HEK293T (cell line): ENCODE results near the gene GABRA4.

Experiments used
- CTCF ChIA-PET: fragments of 350-600 bp; formaldehyde crosslinking; extraction: SDS; loops from one replicate; lab custom pipeline; 2021; ENCODE audit warnings: antibody characterized with exemption, inconsistent platforms; lab: Yijun Ruan, JAX
- POLR2A ChIA-PET: fragments of 350-600 bp; formaldehyde crosslinking; extraction: SDS; loops from one replicate; lab custom pipeline; 2020; ENCODE audit warnings: antibody characterized with exemption, inconsistent platforms; lab: Yijun Ruan, JAX
- DNase-seq: peaks from one replicate; pipeline ENCODE4 v3.0.0; 2012; ENCODE audit warnings: mixed read lengths; ENCODE audit errors: extremely low spot score
- ARNT ChIP-seq: fragments of 450-650 bp; IDR thresholded peaks from 2 replicates; pipeline ENCODE4 v1.6.1; 2017; ENCODE audit warnings: mild to moderate bottlenecking
- BHLHE40 ChIP-seq: fragments of 450-650 bp; IDR thresholded peaks from 2 replicates; pipeline ENCODE4 v1.6.1; 2016; ENCODE audit warnings: mild to moderate bottlenecking, moderate library complexity, borderline replicate concordance
- CTBP1 ChIP-seq: fragments of 450-650 bp; IDR thresholded peaks from 2 replicates; pipeline ENCODE4 v1.6.1; 2016; ENCODE audit warnings: borderline replicate concordance
- ELF4 ChIP-seq: fragments of 450-650 bp; IDR thresholded peaks from 2 replicates; pipeline ENCODE4 v1.6.1; 2017; ENCODE audit warnings: antibody characterized with exemption
- FOXA1 ChIP-seq: fragments of 450-650 bp; IDR thresholded peaks from 2 replicates; pipeline ENCODE4 v1.6.1; 2016; ENCODE audit warnings: mild to moderate bottlenecking
- FOXK2 ChIP-seq: fragments of 450-650 bp; IDR thresholded peaks from 2 replicates; pipeline ENCODE4 v1.6.1; 2016; ENCODE audit warnings: mild to moderate bottlenecking
- FOXM1 ChIP-seq: fragments of 450-650 bp; IDR thresholded peaks from 2 replicates; pipeline ENCODE4 v1.6.1; 2017; ENCODE audit warnings: mild to moderate bottlenecking, borderline replicate concordance
- HDGF ChIP-seq: fragments of 450-650 bp; IDR thresholded peaks from 2 replicates; pipeline ENCODE4 v1.6.1; 2017; ENCODE audit warnings: antibody characterized with exemption, borderline replicate concordance
- L3MBTL2 ChIP-seq: fragments of 450-650 bp; conservative IDR thresholded peaks from 2 replicates; pipeline ENCODE4 v1.6.1; 2016; ENCODE audit warnings: mild to moderate bottlenecking
- LEF1 ChIP-seq: fragments of 450-650 bp; IDR thresholded peaks from 2 replicates; pipeline ENCODE4 v1.6.1; 2017; ENCODE audit warnings: mild to moderate bottlenecking, borderline replicate concordance
- NFRKB ChIP-seq: fragments of 450-650 bp; IDR thresholded peaks from 2 replicates; pipeline ENCODE4 v1.6.1; 2016; ENCODE audit warnings: mild to moderate bottlenecking, moderate library complexity
- SP1 ChIP-seq: fragments of 450-650 bp; IDR thresholded peaks from 2 replicates; pipeline ENCODE4 v1.6.1; 2017
- SUZ12 ChIP-seq: fragments of 450-650 bp; IDR thresholded peaks from 2 replicates; pipeline ENCODE4 v1.6.1; 2016; ENCODE audit warnings: mild to moderate bottlenecking
- TARDBP ChIP-seq: fragments of 450-650 bp; IDR thresholded peaks from 2 replicates; pipeline ENCODE4 v1.6.1; 2016
- ZNF384 ChIP-seq: fragments of 450-650 bp; IDR thresholded peaks from 2 replicates; pipeline ENCODE4 v1.6.1; 2016
- TF ChIP-seq, protein P1 (sequence below): fragments of 450-650 bp; IDR thresholded peaks from 2 replicates; pipeline ENCODE4 v1.6.1; 2016

The GABRA4 gene

DNA sequence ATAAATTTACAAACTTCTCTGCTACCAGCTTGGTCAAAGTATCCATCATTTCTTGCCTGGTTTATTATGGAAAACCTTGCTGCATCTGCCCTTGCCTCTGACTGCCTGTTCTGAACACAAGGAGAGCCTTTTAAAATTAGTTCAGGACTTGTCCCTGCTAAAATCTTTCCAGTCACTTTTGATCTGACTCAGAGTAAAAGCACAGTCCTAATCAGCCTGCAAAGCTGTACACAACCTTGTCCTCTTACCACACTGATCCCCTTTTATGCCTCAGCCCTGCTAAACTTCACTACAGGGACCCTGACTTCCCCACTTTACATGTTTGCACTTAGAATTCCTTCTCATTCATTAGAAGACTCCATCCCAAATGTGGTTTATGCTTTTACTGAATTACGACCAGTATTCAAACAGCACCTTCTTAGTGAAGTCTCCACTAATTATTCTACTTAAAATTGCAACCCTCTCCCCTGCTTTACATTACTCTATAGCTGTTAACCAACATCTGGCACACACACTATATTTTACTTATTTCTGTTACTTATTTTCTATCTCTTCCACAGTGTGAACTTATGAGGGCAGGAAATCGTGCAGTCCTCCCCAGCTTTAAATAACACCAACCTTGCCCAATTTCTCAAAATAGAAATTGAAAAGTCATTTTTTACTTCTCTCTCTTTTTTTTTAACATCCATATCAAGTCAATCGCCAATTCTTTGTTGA is 6.3 kb downstream of the GABRA4 start:
- ChIA-PET POLR2A (no interaction called here), CTCF (no interaction called here)
- no peak for DNase-seq
- no peak for TF ChIP-seq SUZ12
- TF ChIP-seq SP1: no peak
- TF ChIP-seq FOXM1: no peak
- no peak for TF ChIP-seq BHLHE40
- no peak for TF ChIP-seq ELF4
- TF ChIP-seq, protein P1, sequence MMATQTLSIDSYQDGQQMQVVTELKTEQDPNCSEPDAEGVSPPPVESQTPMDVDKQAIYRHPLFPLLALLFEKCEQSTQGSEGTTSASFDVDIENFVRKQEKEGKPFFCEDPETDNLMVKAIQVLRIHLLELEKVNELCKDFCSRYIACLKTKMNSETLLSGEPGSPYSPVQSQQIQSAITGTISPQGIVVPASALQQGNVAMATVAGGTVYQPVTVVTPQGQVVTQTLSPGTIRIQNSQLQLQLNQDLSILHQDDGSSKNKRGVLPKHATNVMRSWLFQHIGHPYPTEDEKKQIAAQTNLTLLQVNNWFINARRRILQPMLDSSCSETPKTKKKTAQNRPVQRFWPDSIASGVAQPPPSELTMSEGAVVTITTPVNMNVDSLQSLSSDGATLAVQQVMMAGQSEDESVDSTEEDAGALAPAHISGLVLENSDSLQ: no peak
- TF ChIP-seq TARDBP: no peak
- TF ChIP-seq FOXA1: no peak
- no peak for TF ChIP-seq CTBP1

DNA sequence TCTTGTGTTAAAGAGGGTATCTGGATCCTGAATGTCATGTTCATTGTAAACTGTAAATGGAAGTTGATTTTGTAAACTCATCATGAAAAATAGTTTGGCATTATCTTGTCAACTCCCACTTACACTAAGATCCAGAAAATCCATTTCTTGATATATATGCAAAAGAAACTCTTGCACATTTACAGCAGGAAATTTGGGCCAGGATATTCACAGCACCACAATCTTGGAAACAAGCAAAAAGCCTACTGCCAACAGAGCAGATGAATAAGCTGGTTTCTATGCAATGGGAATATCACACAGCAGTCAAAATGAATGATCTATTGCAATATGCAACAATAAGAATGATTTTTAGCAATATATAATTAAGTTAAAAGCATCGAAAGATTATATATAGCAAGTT is 8.6 kb downstream of the GABRA4 start:
- no peak for DNase-seq
- POLR2A ChIA-PET: no interaction called here
- no peak for TF ChIP-seq SP1
- TF ChIP-seq TARDBP: no peak
- CTCF ChIA-PET: no interaction called here

GRCh38 chr4:46980851-46981250 is 12.5 kb downstream of the GABRA4 start:
- TF ChIP-seq SUZ12 (no peak), SP1 (no peak), NFRKB (no peak), ARNT (no peak), FOXA1 (no peak), LEF1 (no peak), L3MBTL2 (no peak), FOXK2 (no peak), CTBP1 (no peak), HDGF (no peak), ZNF384 (no peak), FOXM1 (no peak)
- DNase-seq: no peak
- POLR2A ChIA-PET: no interaction called here
- CTCF ChIA-PET: interaction anchor here (0.8 kb wide), 1 partner anchor 20 kb away, joined by 4 read pairs; no protein-coding TSS in a partner anchor

- TF ChIP-seq FOXM1: no peak
- no peak for TF ChIP-seq ELF4
- TF ChIP-seq BHLHE40: no peak
- TF ChIP-seq HDGF: no peak
- TF ChIP-seq LEF1: no peak
- no peak for TF ChIP-seq FOXK2
- no peak for TF ChIP-seq NFRKB
- TF ChIP-seq TARDBP: no peak
- no peak for TF ChIP-seq SUZ12
- TF ChIP-seq FOXA1: no peak
- TF ChIP-seq ZNF384: no peak
- TF ChIP-seq, protein P1: no peak
- TF ChIP-seq ARNT: no peak
- no peak for TF ChIP-seq SP1
- no peak for TF ChIP-seq CTBP1
- TF ChIP-seq L3MBTL2: no peak
- CTCF ChIA-PET: no interaction called here
- POLR2A ChIA-PET: no interaction called here
- no peak for DNase-seq
Observed at GRCh38 chr4:46979726-46980125, 13.7 kb downstream of the GABRA4 start.

DNA sequence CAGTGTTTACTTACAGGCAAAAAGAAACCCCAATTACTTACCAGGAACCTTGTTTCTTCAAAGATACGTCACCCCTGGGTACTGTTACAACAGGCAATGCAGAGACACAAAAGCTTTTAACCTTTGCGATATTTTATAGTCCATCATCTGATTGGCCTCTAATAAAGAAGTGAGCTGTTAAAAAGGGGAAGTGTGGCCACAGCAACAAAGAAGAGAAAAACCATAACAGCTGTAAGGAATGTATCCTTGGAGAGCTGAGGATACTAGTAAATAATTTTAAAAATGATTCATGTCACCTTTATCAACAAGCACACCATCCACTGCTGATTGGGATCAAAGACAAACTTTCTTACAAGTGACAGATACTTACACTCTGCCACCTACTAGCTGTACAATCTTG is 14.1 kb downstream of the GABRA4 start:
- CTCF ChIA-PET: no interaction called here
- no peak for TF ChIP-seq LEF1
- TF ChIP-seq SP1: no peak
- TF ChIP-seq L3MBTL2: no peak
- TF ChIP-seq CTBP1: no peak
- TF ChIP-seq FOXA1: no peak
- no peak for TF ChIP-seq FOXK2
- TF ChIP-seq ELF4: no peak
- no peak for TF ChIP-seq ZNF384
- TF ChIP-seq BHLHE40: no peak
- TF ChIP-seq, protein P1: no peak
- DNase-seq: no peak
- POLR2A ChIA-PET: no interaction called here

- DNase-seq: no peak
- TF ChIP-seq FOXM1: no peak
- TF ChIP-seq L3MBTL2: no peak
- no peak for TF ChIP-seq CTBP1
- no peak for TF ChIP-seq TARDBP
- no peak for TF ChIP-seq BHLHE40
- TF ChIP-seq FOXA1: no peak
- TF ChIP-seq, protein P1: no peak
- no peak for TF ChIP-seq FOXK2
- no peak for TF ChIP-seq ARNT
- TF ChIP-seq ELF4: no peak
- CTCF ChIA-PET: interaction anchor here (0.6 kb wide), 1 partner anchor 461 kb away, joined by 3 read pairs; no protein-coding TSS in a partner anchor
- POLR2A ChIA-PET: no interaction called here
Observed at GRCh38 chr4:46977245-46977644, 16.1 kb downstream of the GABRA4 start.
